ENCODE results near the gene SH2B3. TPM values are rescaled to one million over a fixed set of nuclear protein-coding genes. Genes with fewer than 3 reads are reported as not detected.

The SH2B3 gene
- total and polyA plus RNA-seq, 2 of the 13 experiments (the other 11 are each of a cell fraction or from before 2014, with no cell fraction given): 6.8 to 6.9 TPM

DNA sequence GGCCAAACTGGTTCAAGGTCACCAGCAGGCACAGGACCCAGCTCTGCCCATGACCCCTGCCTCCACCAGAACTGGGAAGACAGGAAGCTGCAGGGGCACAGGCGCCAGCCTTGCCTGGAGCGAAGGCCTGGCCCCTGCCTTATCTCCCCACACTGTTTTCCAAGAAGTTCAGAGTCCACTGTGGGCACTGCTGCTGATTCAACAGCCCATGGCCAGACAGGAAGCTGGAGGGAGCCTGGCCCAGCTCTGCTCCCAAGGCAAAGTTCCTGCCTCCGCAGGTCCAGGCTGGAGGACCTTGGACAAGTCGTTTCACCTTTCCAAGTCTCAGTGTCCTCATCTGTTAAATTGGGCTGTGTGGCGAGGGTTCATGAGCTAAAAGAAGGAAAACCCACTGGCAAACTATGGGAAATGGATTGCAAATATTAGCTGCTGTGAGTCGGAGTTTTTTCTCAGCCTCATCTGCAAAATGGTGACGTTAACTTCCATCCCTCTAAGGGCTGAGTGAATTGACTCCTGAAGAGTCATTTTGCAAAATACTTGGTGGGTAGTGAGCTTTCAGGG, 38.0 kb upstream of the SH2B3 start (continued):
- TF ChIP-seq, protein P1, sequence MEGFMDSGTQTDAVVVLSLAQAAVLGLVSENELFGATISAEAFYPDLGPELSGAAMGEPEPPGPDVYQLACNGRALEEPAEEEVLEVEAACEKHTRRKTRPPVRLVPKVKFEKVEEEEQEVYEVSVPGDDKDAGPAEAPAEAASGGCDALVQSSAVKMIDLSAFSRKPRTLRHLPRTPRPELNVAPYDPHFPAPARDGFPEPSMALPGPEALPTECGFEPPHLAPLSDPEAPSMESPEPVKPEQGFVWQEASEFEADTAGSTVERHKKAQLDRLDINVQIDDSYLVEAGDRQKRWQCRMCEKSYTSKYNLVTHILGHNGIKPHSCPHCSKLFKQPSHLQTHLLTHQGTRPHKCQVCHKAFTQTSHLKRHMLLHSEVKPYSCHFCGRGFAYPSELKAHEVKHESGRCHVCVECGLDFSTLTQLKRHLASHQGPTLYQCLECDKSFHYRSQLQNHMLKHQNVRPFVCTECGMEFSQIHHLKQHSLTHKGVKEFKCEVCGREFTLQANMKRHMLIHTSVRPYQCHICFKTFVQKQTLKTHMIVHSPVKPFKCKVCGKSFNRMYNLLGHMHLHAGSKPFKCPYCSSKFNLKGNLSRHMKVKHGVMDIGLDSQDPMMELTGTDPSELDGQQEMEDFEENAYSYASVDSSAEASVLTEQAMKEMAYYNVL (CRISPR knock-in tag; IDR thresholded peaks at IDR 0.05; ENCODE audit: borderline replicate concordance): peak; percentile 85; the same call in 1 of the 2 replicates
- no peak for TF ChIP-seq RFXANK (CRISPR knock-in tag; IDR thresholded peaks at IDR 0.05)
- no peak for TF ChIP-seq SALL2 (CRISPR knock-in tag; IDR thresholded peaks at IDR 0.05)
- TF ChIP-seq, protein P2, sequence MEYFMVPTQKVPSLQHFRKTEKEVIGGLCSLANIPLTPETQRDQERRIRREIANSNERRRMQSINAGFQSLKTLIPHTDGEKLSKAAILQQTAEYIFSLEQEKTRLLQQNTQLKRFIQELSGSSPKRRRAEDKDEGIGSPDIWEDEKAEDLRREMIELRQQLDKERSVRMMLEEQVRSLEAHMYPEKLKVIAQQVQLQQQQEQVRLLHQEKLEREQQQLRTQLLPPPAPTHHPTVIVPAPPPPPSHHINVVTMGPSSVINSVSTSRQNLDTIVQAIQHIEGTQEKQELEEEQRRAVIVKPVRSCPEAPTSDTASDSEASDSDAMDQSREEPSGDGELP (IDR thresholded peaks at IDR 0.05; ENCODE audit: borderline replicate concordance, low read depth): peak; percentile 79; the same call in 1 of the 2 replicates
- TF ChIP-seq, protein P3, sequence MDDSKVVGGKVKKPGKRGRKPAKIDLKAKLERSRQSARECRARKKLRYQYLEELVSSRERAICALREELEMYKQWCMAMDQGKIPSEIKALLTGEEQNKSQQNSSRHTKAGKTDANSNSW (CRISPR knock-in tag; IDR thresholded peaks at IDR 0.05; ENCODE audit: borderline replicate concordance): no peak
- TF ChIP-seq, protein P4, sequence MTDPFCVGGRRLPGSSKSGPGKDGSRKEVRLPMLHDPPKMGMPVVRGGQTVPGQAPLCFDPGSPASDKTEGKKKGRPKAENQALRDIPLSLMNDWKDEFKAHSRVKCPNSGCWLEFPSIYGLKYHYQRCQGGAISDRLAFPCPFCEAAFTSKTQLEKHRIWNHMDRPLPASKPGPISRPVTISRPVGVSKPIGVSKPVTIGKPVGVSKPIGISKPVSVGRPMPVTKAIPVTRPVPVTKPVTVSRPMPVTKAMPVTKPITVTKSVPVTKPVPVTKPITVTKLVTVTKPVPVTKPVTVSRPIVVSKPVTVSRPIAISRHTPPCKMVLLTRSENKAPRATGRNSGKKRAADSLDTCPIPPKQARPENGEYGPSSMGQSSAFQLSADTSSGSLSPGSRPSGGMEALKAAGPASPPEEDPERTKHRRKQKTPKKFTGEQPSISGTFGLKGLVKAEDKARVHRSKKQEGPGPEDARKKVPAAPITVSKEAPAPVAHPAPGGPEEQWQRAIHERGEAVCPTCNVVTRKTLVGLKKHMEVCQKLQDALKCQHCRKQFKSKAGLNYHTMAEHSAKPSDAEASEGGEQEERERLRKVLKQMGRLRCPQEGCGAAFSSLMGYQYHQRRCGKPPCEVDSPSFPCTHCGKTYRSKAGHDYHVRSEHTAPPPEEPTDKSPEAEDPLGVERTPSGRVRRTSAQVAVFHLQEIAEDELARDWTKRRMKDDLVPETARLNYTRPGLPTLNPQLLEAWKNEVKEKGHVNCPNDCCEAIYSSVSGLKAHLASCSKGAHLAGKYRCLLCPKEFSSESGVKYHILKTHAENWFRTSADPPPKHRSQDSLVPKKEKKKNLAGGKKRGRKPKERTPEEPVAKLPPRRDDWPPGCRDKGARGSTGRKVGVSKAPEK (CRISPR knock-in tag; IDR thresholded peaks at IDR 0.05; ENCODE audit: borderline replicate concordance): peak; percentile 74; the same call in 1 of the 2 replicates
- peak; percentile 52; the same call in 1 of the 2 replicates for TF ChIP-seq FOXJ3 (CRISPR knock-in tag; IDR thresholded peaks at IDR 0.05; ENCODE audit: borderline replicate concordance)
- TF ChIP-seq ZNF598 (CRISPR knock-in tag; IDR thresholded peaks at IDR 0.05; ENCODE audit: borderline replicate concordance): no peak
- TF ChIP-seq, protein P5, sequence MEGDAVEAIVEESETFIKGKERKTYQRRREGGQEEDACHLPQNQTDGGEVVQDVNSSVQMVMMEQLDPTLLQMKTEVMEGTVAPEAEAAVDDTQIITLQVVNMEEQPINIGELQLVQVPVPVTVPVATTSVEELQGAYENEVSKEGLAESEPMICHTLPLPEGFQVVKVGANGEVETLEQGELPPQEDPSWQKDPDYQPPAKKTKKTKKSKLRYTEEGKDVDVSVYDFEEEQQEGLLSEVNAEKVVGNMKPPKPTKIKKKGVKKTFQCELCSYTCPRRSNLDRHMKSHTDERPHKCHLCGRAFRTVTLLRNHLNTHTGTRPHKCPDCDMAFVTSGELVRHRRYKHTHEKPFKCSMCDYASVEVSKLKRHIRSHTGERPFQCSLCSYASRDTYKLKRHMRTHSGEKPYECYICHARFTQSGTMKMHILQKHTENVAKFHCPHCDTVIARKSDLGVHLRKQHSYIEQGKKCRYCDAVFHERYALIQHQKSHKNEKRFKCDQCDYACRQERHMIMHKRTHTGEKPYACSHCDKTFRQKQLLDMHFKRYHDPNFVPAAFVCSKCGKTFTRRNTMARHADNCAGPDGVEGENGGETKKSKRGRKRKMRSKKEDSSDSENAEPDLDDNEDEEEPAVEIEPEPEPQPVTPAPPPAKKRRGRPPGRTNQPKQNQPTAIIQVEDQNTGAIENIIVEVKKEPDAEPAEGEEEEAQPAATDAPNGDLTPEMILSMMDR (CRISPR knock-in tag; IDR thresholded peaks at IDR 0.05): peak; percentile 33; the same call in 1 of the 2 replicates
- TF ChIP-seq, protein P6, sequence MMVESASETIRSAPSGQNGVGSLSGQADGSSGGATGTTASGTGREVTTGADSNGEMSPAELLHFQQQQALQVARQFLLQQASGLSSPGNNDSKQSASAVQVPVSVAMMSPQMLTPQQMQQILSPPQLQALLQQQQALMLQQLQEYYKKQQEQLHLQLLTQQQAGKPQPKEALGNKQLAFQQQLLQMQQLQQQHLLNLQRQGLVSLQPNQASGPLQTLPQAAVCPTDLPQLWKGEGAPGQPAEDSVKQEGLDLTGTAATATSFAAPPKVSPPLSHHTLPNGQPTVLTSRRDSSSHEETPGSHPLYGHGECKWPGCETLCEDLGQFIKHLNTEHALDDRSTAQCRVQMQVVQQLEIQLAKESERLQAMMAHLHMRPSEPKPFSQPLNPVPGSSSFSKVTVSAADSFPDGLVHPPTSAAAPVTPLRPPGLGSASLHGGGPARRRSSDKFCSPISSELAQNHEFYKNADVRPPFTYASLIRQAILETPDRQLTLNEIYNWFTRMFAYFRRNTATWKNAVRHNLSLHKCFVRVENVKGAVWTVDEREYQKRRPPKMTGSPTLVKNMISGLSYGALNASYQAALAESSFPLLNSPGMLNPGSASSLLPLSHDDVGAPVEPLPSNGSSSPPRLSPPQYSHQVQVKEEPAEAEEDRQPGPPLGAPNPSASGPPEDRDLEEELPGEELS (CRISPR knock-in tag; IDR thresholded peaks at IDR 0.05): peak; percentile 74; the same call in 1 of the 2 replicates
- peak; percentile 85; the same call in 1 of the 2 replicates for TF ChIP-seq PAF1 (CRISPR knock-in tag; IDR thresholded peaks at IDR 0.05)
- TF ChIP-seq TEAD3 (CRISPR knock-in tag; optimal IDR thresholded peaks at IDR 0.05; ENCODE audit: borderline replicate concordance): peak; percentile 71

All from HepG2 (cell line).